ENCODE data around the gene LRRC27. TPM values are rescaled to one million over a fixed set of nuclear protein-coding genes. Genes with fewer than 3 reads are reported as not detected.
A peak's percentile ranks its signal among the peaks of the same experiment; 100 is the strongest.

LRRC27 gene
- polyA plus RNA-seq, 1 donor: 33.8 TPM

- no peak for DNase-seq
Observed at GRCh38 chr10:132299371-132300336, 32.3 kb upstream of the LRRC27 start.

- no peak for DNase-seq
Observed at GRCh38 chr10:132300582-132300981, 31.4 kb upstream of the LRRC27 start.

GRCh38 chr10:132301371-132302330, 30.3 kb upstream of the LRRC27 start:
- DNase-seq: no peak

GRCh38 chr10:132302421-132303310, 29.3 kb upstream of the LRRC27 start:
- no peak for DNase-seq

GRCh38 chr10:132303361-132304115, 28.5 kb upstream of the LRRC27 start:
- DNase-seq: no peak

- DNase-seq: no peak
Observed at GRCh38 chr10:132304756-132305509, 27.1 kb upstream of the LRRC27 start.

- no peak for DNase-seq
Observed at GRCh38 chr10:132305654-132306342, 26.2 kb upstream of the LRRC27 start.

GRCh38 chr10:132306343-132306685, 25.7 kb upstream of the LRRC27 start:
- no peak for DNase-seq

- no peak for DNase-seq
Observed at GRCh38 chr10:132306864-132307751, 24.9 kb upstream of the LRRC27 start.

- peak; percentile 82 for DNase-seq
Observed at GRCh38 chr10:132307823-132308586, 24.0 kb upstream of the LRRC27 start, which contains the start of gene STK32C. Gene STK32C (minus strand): TSS chr10:132307950. CDS start chr10:132307833, 117 bp downstream.

GRCh38 chr10:132308587-132309470, 23.2 kb upstream of the LRRC27 start:
- DNase-seq: no peak

GRCh38 chr10:132309471-132309865, 22.5 kb upstream of the LRRC27 start:
- DNase-seq: no peak

- no peak for DNase-seq
Observed at GRCh38 chr10:132309879-132310591, 22.0 kb upstream of the LRRC27 start.

GRCh38 chr10:132310701-132311337, 21.2 kb upstream of the LRRC27 start:
- DNase-seq: no peak

- DNase-seq: no peak
Observed at GRCh38 chr10:132311338-132311939, 20.6 kb upstream of the LRRC27 start.
